GM12875 (cell line): Measurements from ENCODE around the gene PARP11.

ENCODE experiments used
- H3K4me3 ChIP-seq: one replicate; pipeline ENCODE4 v1.5.1; 2011; ENCODE audit warnings: low read depth, low read length, control low read depth
- TF ChIP-seq, protein P1 (sequence below): IDR thresholded peaks from 2 replicates; pipeline ENCODE4 v1.5.1; 2011; ENCODE audit warnings: low read depth, mild to moderate bottlenecking, control low read depth, inconsistent platforms, low read length, moderate library complexity, borderline replicate concordance; ENCODE audit not compliant: insufficient read depth

The PARP11 gene

DNA sequence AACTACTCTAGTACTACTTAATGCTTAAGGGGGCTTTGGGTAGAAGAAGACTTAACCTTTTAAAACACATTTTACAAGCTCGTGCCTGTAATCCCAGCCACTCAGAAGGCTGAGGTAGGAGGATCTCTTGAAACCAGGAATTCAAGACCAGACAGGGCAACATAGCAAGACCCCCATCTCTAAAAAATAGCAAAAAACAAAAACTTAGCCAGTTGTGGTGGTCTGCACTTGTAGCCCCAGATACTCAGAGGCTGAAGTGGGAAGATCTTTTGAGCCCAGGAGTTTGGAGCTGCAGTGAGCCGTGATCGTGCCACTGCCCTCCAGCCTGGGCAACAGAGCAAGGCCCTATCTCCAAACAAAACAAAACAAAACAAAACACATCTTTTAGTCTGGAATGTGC is 39.7 kb upstream of the PARP11 start:
- TF ChIP-seq, protein P1, sequence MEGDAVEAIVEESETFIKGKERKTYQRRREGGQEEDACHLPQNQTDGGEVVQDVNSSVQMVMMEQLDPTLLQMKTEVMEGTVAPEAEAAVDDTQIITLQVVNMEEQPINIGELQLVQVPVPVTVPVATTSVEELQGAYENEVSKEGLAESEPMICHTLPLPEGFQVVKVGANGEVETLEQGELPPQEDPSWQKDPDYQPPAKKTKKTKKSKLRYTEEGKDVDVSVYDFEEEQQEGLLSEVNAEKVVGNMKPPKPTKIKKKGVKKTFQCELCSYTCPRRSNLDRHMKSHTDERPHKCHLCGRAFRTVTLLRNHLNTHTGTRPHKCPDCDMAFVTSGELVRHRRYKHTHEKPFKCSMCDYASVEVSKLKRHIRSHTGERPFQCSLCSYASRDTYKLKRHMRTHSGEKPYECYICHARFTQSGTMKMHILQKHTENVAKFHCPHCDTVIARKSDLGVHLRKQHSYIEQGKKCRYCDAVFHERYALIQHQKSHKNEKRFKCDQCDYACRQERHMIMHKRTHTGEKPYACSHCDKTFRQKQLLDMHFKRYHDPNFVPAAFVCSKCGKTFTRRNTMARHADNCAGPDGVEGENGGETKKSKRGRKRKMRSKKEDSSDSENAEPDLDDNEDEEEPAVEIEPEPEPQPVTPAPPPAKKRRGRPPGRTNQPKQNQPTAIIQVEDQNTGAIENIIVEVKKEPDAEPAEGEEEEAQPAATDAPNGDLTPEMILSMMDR: no peak
- H3K4me3 ChIP-seq: no peak overlapping the region

DNA sequence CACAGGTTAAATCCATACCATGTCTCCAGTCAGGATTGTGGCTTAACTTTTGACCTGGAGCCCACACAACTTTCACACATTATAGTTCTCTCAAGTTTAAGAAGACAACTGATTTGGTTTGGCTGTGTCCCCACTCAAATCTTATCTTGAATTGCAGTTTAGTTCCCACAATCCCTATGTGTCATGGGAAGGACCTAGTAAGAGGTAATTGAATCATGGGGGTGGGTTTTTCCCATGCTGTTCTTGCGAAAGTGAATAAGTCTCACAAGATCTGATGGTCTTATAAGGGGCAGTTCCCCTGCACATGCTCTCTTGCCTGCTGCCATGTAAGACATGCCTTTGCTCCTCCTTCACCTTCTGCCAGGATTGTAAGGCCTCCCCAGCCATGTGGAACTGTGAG is 38.2 kb upstream of the PARP11 start:
- no peak overlapping the region for H3K4me3 ChIP-seq
- TF ChIP-seq, protein P1: no peak

DNA sequence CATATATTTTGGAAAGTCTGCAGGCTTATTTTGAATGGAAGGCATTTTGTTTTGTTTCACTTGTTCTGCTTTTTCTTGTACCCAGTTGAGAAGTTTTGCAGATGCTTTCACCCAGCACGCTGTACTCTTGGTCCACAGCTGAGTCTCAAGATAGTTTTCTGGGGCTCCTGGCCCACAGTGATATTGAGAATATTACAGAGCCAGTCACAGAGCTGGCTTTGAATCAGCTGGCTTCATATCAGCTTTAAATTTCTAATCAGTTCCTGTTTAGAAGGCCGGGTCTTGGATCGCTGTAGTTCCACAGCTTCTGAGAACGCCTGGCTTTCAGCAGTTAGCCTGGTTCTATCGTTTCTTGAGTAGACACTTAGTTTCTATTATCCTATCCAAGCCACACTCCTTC is 32.5 kb upstream of the PARP11 start:
- TF ChIP-seq, protein P1: no peak
- no peak overlapping the region for H3K4me3 ChIP-seq

DNA sequence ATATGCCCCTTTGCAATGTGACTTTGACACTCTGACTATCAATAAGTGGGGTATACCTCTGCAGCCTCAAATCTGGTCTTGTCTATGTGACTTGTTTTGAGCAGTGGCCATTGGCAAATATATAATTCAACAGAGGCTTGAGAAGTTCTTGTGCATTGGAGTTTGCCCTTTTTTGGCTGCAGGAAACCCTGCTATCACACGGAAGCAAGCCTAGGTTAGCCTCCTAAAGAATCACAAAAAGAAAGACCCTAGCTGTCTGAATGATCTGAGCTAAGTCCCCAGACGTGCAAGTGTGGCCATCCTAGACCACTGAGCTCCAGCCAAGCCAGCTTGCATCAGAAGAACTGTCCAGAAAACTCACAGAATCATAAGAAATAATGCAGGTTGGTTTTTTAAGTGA is 31.8 kb upstream of the PARP11 start:
- TF ChIP-seq, protein P1: no peak
- H3K4me3 ChIP-seq: no peak overlapping the region

DNA sequence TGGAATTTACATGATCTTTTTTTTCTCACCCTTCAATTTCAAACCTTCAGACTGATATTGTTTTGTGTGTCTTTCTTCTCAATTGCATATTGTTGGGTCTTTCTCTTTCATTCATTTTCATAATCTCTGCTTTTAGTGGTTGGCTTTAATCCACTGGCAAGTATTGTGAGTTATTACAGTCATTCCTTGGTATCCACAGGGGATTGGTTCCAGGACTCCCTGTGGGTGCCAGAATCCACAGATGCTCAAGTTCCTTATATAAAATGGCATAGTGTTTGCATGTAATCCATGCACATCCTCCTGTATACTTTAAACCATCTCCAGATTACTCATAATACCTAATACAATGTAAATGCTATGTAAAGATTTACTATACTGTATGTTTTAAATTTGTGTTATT is 29.7 kb upstream of the PARP11 start:
- TF ChIP-seq, protein P1: no peak
- H3K4me3 ChIP-seq: no peak overlapping the region

DNA sequence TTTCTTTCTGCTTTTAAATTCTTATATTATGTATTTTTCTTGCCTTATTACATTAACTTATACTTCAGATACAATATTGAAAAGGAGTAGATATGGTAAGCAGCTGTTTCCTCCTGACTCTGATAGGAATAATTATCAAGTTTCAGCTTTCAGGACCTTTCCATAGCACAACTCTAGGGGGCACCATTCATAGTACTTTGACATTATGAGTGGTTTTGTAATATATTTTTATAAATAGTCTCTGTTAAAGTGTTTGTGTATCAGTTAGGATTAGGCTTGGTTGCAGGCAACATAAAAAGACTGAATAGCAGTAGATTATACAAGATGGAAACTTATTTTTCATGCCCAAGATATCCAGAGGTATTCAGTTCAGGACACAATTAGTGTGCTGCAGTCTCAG is 27.9 kb upstream of the PARP11 start:
- TF ChIP-seq, protein P1: no peak
- H3K4me3 ChIP-seq: no peak overlapping the region

DNA sequence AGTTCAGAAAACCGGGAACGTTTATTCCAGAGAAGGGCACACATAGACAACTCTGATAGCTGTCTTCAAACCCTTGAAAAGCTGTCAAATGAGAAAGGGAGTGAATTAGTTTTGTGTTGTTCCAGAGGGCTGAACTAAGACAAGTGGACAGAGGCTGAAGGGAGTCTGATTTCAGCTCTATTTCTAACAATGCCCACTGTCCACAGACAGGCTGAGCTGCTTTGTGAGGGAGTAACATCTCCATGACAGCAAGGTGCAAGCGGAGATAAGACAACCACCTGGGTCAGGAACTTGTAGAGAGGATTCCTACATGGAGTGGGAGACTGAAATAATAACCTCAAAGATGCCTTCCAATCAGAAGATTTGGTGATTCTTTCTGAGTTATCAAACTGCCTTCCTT is 25.6 kb upstream of the PARP11 start:
- no peak overlapping the region for H3K4me3 ChIP-seq
- TF ChIP-seq, protein P1: no peak
